ENCODE measurements around the gene VPS39.
"Not testable (repeated sequence)": the region's sequence is repeated elsewhere in the genome, so short reads cannot be mapped to it uniquely, and the experiment has no call there.

The VPS39 gene

GRCh38 chr15:42207674-42208579, at the start of gene VPS39:
TSS of gene VPS39 (minus strand) at chr15:42208304. CDS start at chr15:42208153, 151 bp downstream.
- DNase-seq (ENCODE audit: low spot score), result peak; percentile 87

- no peak for DNase-seq (ENCODE audit: low spot score)
These were observed 45.2 kb upstream of the VPS39 start for GRCh38 chr15:42253300-42253699.

GRCh38 chr15:42240823-42241222, 32.7 kb upstream of the VPS39 start:
- no peak for DNase-seq (ENCODE audit: low spot score)

- peak; percentile 5 for DNase-seq (ENCODE audit: low spot score)
These were observed 31.6 kb upstream of the VPS39 start for GRCh38 chr15:42239528-42240182.

- no peak for DNase-seq (ENCODE audit: low spot score)
These were observed 25.0 kb upstream of the VPS39 start for GRCh38 chr15:42233107-42233506.

- DNase-seq (ENCODE audit: low spot score), result no peak
These were observed 24.5 kb upstream of the VPS39 start for GRCh38 chr15:42232606-42233005.

- DNase-seq (ENCODE audit: low spot score), result no peak
These were observed 23.0 kb upstream of the VPS39 start for GRCh38 chr15:42231088-42231487.

GRCh38 chr15:42228981-42229380, 20.9 kb upstream of the VPS39 start:
- DNase-seq (ENCODE audit: low spot score), result not testable (repeated sequence)

GRCh38 chr15:42228036-42228435, 19.9 kb upstream of the VPS39 start:
- no peak for DNase-seq (ENCODE audit: low spot score)

- no peak for DNase-seq (ENCODE audit: low spot score)
These were observed 18.5 kb upstream of the VPS39 start for GRCh38 chr15:42226648-42227047.

- DNase-seq (ENCODE audit: low spot score), result no peak
These were observed 12.1 kb upstream of the VPS39 start for GRCh38 chr15:42220216-42220615.

- DNase-seq (ENCODE audit: low spot score), result no peak
These were observed 11.0 kb upstream of the VPS39 start for GRCh38 chr15:42218953-42219592.

GRCh38 chr15:42217568-42217967, 9.5 kb upstream of the VPS39 start:
- DNase-seq (ENCODE audit: low spot score), result no peak

- DNase-seq (ENCODE audit: low spot score), result no peak
These were observed 8.1 kb upstream of the VPS39 start for GRCh38 chr15:42215913-42216829.

GRCh38 chr15:42214600-42214999, 6.5 kb upstream of the VPS39 start:
- no peak for DNase-seq (ENCODE audit: low spot score)

- no peak for DNase-seq (ENCODE audit: low spot score)
These were observed 5.4 kb upstream of the VPS39 start for GRCh38 chr15:42213511-42213910.

GRCh38 chr15:42210696-42211095, 2.6 kb upstream of the VPS39 start:
- DNase-seq (ENCODE audit: low spot score), result no peak

- no peak for DNase-seq (ENCODE audit: low spot score)
These were observed 1.7 kb downstream of the VPS39 start for GRCh38 chr15:42206406-42206805.

- no peak for DNase-seq (ENCODE audit: low spot score)
These were observed 4.2 kb downstream of the VPS39 start for GRCh38 chr15:42203891-42204290.

- DNase-seq (ENCODE audit: low spot score), result no peak
These were observed 5.5 kb downstream of the VPS39 start for GRCh38 chr15:42202653-42203052.

- DNase-seq (ENCODE audit: low spot score), result no peak
These were observed 6.3 kb downstream of the VPS39 start for GRCh38 chr15:42201801-42202200.

GRCh38 chr15:42199126-42199525, 9.0 kb downstream of the VPS39 start:
- no peak for DNase-seq (ENCODE audit: low spot score)
